NCI-H2227 (cell line): ENCODE measurements around the gene SEPHS2.
A peak's percentile ranks its signal among the peaks of the same experiment; 100 is the strongest.
"Not testable (repeated sequence)": the region's sequence is repeated elsewhere in the genome, so short reads cannot be mapped to it uniquely, and the experiment has no call there.

Experiments
- DNase-seq: peaks from one replicate; lab custom pipeline; 2025; ENCODE audit not compliant: unreplicated experiment; lab: John Stamatoyannopoulos, UW

The SEPHS2 gene, protein sequence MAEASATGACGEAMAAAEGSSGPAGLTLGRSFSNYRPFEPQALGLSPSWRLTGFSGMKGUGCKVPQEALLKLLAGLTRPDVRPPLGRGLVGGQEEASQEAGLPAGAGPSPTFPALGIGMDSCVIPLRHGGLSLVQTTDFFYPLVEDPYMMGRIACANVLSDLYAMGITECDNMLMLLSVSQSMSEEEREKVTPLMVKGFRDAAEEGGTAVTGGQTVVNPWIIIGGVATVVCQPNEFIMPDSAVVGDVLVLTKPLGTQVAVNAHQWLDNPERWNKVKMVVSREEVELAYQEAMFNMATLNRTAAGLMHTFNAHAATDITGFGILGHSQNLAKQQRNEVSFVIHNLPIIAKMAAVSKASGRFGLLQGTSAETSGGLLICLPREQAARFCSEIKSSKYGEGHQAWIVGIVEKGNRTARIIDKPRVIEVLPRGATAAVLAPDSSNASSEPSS

GRCh38 chr16:30445408-30446202 lies at the start of gene SEPHS2:
Gene SEPHS2, minus strand, starts transcription at chr16:30445874. Its CDS starts 147 bp downstream, at chr16:30445727.
- DNase-seq = peak; percentile 99

GRCh38 chr16:30494709-30495108 lies 49.0 kb upstream of the SEPHS2 start:
- DNase-seq = no peak

DNA sequence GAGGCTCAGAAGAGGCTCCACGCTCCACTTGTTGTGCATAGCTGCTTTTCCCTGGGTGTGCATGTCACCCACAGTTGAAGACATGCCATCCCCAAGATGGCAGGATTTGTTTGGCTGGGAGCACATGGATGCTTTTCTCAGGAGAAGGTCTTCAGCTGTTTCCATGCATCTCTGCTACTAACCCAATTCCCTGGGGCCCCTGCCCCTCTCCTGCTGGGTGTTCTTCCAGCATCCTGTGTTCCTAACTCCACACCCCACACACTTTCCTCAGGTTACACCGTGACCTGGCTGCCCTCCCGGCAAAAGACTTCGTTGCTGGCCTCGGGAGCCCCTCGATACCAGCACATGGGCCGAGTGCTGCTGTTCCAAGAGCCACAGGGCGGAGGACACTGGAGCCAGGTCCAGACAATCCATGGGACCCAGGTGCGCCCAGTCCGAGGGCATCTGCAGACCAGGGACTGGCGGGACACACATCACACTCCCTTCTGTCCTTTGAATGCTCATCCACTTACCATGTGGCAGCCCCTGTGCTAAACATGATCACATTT lies 48.3 kb upstream of the SEPHS2 start:
- no peak for DNase-seq

DNA sequence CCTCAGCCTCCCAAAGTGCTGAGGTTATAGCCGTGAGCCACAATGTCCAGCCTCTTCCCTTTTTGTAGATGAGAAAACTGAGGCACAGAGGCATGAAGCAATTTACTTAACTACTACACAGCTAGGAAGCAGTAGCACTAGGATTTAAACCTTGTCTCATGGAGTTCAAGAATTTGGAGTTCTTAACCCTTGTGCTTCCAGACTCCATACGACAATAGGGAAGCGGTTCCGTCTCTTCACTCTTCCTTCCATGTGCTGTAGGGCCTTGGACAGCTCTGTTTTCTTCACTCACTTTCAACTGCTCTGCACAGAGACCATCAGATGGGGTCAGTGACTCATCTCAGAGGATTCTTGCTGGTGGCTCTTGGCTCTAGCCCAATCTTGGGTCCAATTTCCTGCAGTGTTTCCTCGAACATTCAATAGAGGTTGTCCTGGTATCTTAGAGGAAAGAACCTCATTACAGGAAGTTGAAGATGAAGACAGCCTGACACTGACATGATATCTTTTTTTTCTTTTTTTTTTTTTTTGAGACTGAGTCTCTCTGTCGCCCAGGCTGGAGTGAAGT lies 46.2 kb upstream of the SEPHS2 start:
- DNase-seq = no peak

- DNase-seq = no peak
Observed at GRCh38 chr16:30491229-30491628, 45.6 kb upstream of the SEPHS2 start.

DNA sequence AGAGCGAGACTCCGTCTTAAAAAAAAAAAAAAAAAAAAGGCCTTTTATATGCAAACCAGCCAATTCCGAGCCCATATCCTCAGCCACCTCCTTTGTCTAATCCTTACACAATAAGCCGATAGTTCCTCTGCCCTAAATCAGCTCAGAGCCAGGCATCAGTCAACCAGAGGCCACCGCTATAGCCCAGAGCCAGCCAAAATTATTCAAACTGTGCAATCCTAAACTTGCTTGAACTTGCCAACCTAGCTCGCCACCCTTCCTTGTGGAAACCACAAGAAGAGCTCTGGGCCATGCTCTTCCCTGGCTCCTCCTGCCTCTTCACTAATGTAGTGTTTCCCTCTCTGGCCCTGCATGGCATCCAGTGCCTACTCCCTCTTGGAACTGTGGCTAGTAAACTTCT lies 44.5 kb upstream of the SEPHS2 start:
- DNase-seq = no peak

- DNase-seq = no peak
Observed at GRCh38 chr16:30488764-30489605, 43.3 kb upstream of the SEPHS2 start.

DNA sequence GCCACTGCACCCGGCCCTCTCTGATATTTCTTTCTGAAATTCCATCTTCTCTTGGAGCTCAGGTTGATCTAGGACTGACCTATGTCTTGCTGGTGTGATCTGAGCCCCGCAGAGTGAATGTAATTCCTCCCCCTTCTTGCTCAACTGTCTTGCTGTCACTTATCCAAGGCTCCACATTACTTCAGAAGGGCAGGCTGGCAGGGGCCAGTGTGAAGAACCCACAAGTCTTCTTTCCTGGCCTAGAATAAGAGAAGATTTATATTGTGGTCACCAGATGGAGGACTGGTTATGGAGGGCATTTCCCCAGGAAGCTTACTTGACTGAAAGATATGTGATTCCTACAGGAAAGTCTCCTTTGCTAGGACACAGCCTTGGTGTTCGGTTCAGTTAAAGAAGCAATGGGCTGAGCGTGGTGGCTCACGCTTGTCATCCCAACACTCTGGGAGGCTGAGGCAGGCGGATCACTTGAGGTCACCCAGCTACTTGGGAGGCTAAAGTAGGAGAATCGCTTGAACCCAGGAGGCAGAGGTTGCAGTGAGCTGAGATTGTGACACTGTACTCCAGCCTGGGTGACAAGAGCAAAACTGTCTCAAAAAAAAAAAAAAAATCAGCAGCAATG lies 40.3 kb upstream of the SEPHS2 start:
- DNase-seq = no peak

DNA sequence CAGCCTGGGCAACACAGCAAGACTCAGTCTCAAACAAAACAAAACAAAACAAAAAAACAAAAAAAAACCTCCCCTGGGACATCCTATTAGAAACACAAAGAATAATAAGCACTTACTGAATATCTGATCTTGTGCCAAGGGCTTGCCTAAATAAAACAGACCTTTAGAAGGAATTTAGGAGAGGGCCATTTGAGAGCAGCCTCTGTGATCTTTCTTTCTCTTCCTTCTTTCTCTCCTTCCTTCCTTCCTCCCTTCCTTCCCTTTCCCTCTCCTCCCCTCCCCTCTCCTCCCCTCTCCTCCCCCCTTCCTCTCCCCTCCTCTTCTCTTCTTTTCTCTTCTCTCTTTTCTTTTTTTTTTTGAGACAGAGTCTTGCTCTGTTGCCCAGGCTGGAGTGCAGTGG lies 39.2 kb upstream of the SEPHS2 start:
- no peak for DNase-seq

DNA sequence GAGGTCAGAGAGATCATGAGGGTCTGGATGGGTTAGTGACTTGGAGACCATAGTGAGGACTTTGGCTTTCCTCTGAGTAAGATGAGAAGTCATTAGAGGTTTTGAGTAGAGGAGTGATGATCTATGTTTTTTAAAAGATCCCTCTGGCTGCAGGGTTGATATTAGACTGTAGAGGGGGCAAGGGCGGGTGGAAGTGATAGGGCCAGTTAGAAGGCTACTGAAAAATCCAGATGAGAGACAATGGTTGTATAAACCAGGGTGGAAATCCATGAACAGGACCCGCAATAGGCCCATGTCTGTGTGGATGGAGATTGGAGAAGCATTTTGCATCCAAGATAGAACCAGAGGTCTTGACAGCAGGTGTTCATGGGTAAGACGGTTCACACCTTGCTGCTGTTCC lies 36.7 kb upstream of the SEPHS2 start:
- DNase-seq = no peak

- no peak for DNase-seq
Observed at GRCh38 chr16:30481381-30481780, 35.7 kb upstream of the SEPHS2 start.

GRCh38 chr16:30478766-30479478 lies 33.2 kb upstream of the SEPHS2 start:
- no peak for DNase-seq

DNA sequence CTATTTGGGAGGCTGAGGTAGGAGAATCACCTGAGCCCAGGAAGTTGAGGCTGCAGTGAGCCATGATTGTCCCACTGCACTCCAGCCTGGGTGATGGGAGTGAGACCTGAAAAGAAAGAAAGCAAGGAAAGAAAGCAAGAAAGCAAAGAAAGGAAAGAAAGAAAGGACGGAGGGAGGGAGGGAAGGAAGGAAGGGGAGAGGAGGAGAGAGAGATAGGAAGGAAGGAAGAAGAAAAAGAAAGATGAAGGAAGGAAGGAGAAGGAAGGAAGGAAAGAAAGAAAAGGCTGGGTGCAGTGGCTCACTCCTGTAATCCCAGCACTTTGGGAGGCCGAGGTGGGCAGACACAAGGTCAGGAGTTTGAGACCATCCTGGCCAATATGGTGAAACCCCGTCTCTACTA lies 32.1 kb upstream of the SEPHS2 start:
- DNase-seq = not testable (repeated sequence)

GRCh38 chr16:30476991-30477390 lies 31.3 kb upstream of the SEPHS2 start:
- no peak for DNase-seq

GRCh38 chr16:30474684-30475083 lies 29.0 kb upstream of the SEPHS2 start:
- no peak for DNase-seq

DNA sequence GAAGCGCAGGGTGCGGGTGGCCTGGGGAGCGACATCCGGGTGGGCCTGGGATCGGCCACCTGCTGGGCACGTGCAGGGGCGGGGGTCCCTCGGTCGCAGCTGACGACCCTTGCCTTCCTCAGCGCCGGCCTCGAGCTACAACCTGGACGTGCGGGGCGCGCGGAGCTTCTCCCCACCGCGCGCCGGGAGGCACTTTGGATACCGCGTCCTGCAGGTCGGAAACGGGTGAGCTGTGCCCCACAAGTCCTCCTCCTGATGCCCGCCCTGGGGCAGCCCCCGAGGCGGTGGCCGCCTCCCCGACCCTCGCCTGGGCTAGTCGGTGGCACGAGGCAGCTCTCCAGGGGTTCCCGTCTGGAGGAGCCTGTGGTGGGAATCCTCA lies 28.4 kb upstream of the SEPHS2 start:
- no peak for DNase-seq

GRCh38 chr16:30473231-30474073 lies 27.8 kb upstream of the SEPHS2 start:
- no peak for DNase-seq

- no peak for DNase-seq
Observed at GRCh38 chr16:30472328-30472942, 26.8 kb upstream of the SEPHS2 start, which contains the start of gene ITGAL. Gene ITGAL, plus strand, starts transcription at chr16:30472742. Its CDS starts 96 bp downstream, at chr16:30472838.
